Measurements from ENCODE around the gene CHST14.

Gene CHST14

GRCh38 chr15:40470423-40471104 is at the start of gene CHST14:
Gene CHST14 (plus strand): TSS chr15:40470984. CDS start chr15:40471214, 230 bp downstream.
- no peak for DNase-seq

GRCh38 chr15:40421246-40422157 is 49.3 kb upstream of the CHST14 start:
- no peak for DNase-seq

- DNase-seq = no peak
These were observed 46.2 kb upstream of the CHST14 start for GRCh38 chr15:40424483-40425115.

GRCh38 chr15:40425681-40426080 is 45.1 kb upstream of the CHST14 start:
- DNase-seq = no peak

GRCh38 chr15:40427188-40427587 is 43.6 kb upstream of the CHST14 start:
- no peak for DNase-seq

- DNase-seq = no peak
These were observed 42.6 kb upstream of the CHST14 start for GRCh38 chr15:40428185-40428584.

GRCh38 chr15:40429068-40429710 is 41.6 kb upstream of the CHST14 start:
- no peak for DNase-seq

GRCh38 chr15:40430271-40430805 is 40.4 kb upstream of the CHST14 start:
- no peak for DNase-seq

GRCh38 chr15:40435023-40435709 is 35.6 kb upstream of the CHST14 start:
- DNase-seq = no peak

GRCh38 chr15:40435710-40436089 is 35.1 kb upstream of the CHST14 start:
- no peak for DNase-seq

GRCh38 chr15:40436116-40436891 is 34.5 kb upstream of the CHST14 start:
- no peak for DNase-seq

- DNase-seq = no peak
These were observed 33.7 kb upstream of the CHST14 start for GRCh38 chr15:40436892-40437751.

GRCh38 chr15:40437752-40438687 is 32.8 kb upstream of the CHST14 start:
- DNase-seq = no peak

GRCh38 chr15:40438712-40439111 is 32.1 kb upstream of the CHST14 start:
- no peak for DNase-seq

GRCh38 chr15:40439461-40439959 is 31.3 kb upstream of the CHST14 start:
- no peak for DNase-seq

GRCh38 chr15:40439960-40440742 is 30.6 kb upstream of the CHST14 start:
- no peak for DNase-seq

- DNase-seq = peak; percentile 37
These were observed 29.8 kb upstream of the CHST14 start, which contains the start of gene BAHD1 for GRCh38 chr15:40440743-40441564. Gene BAHD1 (plus strand): TSS chr15:40440953. CDS start chr15:40458465, 17,512 bp downstream.
